ENCODE results near the gene IL21R. TPM values are rescaled to one million over a fixed set of nuclear protein-coding genes. Genes with fewer than 3 reads are reported as not detected.

Gene IL21R
- total RNA-seq, 4 donors from 2014 or later, result 0.15 to 0.58 (median 0.37) TPM

DNA sequence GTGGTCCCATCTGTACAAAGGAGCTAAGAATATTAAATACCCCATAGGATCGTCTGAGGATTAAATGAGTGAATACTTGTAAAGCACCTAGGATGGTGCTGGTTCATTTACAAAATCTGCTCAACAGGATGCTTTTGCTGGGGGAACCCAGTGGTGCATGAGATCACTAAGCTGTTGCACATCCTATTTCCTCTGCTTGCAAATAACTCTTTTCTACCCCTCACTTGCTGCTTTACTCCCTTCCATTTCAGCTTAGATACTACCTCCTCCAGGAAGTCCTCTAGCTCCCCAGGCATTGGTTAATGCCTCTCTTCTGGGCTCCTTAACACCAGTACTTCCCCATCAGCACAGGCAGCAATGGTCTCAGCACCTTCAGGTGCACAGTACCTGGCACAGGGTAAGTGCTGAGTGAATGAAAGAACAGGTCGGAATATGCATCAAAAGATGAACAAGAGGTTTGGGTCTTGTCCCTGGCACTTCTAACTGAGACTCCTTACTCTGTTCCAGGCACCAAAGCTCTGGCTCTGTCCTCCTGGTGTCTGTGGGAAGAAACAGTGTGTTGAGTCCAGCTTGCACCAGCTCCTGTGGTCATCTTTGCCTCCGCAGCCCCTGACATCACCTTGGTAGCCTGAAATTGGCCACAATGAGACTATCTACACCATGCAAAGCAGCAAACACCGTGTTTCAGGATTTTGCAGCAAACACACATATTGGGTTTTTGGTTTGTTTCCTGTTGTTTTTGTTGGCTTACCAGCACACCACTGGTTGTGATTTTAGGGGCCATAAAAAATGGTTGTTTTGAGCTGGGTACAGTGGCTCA is 24.1 kb upstream of the IL21R start:
- intact Hi-C loops (cut with DNase I; ENCODE audit: low total_unique reads), result no loop called here
- no peak overlapping the region for H3K4me3 ChIP-seq (ENCODE audit: low read depth, poor library complexity, severe bottlenecking)
- TF ChIP-seq, protein P1, sequence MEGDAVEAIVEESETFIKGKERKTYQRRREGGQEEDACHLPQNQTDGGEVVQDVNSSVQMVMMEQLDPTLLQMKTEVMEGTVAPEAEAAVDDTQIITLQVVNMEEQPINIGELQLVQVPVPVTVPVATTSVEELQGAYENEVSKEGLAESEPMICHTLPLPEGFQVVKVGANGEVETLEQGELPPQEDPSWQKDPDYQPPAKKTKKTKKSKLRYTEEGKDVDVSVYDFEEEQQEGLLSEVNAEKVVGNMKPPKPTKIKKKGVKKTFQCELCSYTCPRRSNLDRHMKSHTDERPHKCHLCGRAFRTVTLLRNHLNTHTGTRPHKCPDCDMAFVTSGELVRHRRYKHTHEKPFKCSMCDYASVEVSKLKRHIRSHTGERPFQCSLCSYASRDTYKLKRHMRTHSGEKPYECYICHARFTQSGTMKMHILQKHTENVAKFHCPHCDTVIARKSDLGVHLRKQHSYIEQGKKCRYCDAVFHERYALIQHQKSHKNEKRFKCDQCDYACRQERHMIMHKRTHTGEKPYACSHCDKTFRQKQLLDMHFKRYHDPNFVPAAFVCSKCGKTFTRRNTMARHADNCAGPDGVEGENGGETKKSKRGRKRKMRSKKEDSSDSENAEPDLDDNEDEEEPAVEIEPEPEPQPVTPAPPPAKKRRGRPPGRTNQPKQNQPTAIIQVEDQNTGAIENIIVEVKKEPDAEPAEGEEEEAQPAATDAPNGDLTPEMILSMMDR (IDR thresholded peaks at IDR 0.05), result no peak
- TF ChIP-seq POLR2A (IDR thresholded peaks at IDR 0.05), result no peak
- peak in 1 of 2 donors; percentile 66 for DNase-seq (ENCODE audit: low spot score in 2 of 2)
- 59 to 83% methylated on average over 4 of the region's 4 CpGs for WGBS, 2 donors

DNA sequence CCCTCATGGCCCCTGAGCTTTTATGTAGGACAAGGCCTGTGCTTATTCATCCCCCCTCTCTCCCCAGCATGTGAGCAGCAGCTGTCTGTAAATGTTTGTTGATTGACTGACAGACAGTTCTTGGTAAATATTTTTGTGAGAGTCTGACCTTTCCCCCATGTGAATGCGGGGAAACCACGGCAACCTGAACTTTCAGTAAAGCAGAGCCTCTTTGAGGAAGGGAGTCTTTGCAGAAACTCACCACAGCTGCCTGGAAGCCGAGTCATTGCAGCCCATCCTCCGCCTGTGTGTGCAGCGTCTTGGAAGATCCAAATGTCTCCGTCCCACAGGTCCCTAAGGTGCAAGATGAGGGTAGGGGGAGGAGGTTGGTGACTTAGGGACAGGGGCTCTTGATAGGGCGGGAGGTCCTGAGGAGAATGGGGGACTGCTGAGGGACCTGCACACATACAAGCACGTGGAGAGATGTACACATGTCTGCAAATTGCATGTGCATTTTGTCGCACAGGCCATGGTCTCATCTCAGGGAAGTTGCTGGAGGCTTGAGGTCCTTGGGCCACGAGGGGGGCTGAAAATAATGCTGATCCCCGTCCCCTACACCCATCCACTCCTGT is 23.0 kb upstream of the IL21R start:
- intact Hi-C loops (cut with DNase I; ENCODE audit: low total_unique reads), result no loop called here
- no peak overlapping the region for H3K4me3 ChIP-seq (ENCODE audit: low read depth, poor library complexity, severe bottlenecking)
- DNase-seq (ENCODE audit: low spot score in 2 of 2), result peak in 1 of 2 donors; percentile 68
- WGBS, 2 donors, result 64 to 76% methylated on average over 11 of the region's 11 CpGs
- no peak for TF ChIP-seq POLR2A (IDR thresholded peaks at IDR 0.05)
- TF ChIP-seq, protein P1 (IDR thresholded peaks at IDR 0.05), result no peak

DNA sequence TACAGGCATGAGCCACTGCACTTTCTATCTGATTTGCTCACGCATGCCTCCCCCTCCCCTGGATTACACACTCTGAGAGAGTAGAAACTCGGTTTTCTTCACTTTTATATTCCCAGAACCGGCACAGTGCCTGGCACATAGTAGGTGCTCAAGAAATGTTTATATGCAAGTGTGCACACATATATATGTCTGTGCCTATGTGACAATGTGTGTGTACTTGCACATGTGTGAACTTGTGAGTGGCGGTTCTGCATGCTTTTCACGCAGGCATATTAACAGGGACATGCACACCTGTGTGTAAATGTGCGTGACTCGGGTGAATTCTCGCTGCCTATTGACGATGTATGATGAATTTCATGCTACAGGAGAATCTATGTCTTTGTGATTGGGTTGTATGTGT is 22.1 kb upstream of the IL21R start:
- intact Hi-C loops (cut with DNase I; ENCODE audit: low total_unique reads), result no loop called here
- TF ChIP-seq POLR2A (IDR thresholded peaks at IDR 0.05), result no peak
- TF ChIP-seq, protein P1 (IDR thresholded peaks at IDR 0.05), result no peak
- DNase-seq (ENCODE audit: low spot score in 2 of 2), result peak in 1 of 2 donors; percentile 23
- no peak overlapping the region for H3K4me3 ChIP-seq (ENCODE audit: low read depth, poor library complexity, severe bottlenecking)
- WGBS, 2 donors, result 91 to 96% methylated on average over 9 of the region's 9 CpGs

DNA sequence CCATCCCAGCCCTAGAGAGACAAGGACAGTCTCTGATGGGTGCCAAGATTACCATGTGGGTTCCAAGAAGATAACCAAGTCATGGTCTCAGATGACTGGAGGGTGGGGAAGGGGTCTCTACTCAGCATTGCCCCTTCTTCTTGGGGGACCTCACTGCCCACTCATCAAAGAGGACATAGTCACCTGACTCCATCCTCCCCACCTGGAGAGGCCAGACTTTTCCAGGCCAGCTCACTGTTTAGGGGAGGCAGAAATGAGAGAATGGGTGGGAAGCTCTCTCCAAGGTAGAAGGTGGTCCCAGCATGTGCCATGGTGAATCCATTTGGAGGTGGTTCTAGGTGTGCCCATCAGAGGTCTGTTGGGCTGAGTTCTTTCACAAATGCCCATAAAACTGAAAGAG is 20.7 kb upstream of the IL21R start:
- H3K4me3 ChIP-seq (ENCODE audit: low read depth, poor library complexity, severe bottlenecking), result no peak overlapping the region
- DNase-seq (ENCODE audit: low spot score in 2 of 2), result peak in 1 of 2 donors; percentile 18
- TF ChIP-seq, protein P1 (IDR thresholded peaks at IDR 0.05), result no peak
- no peak for TF ChIP-seq POLR2A (IDR thresholded peaks at IDR 0.05)
- intact Hi-C loops (cut with DNase I; ENCODE audit: low total_unique reads), result no loop called here

DNA sequence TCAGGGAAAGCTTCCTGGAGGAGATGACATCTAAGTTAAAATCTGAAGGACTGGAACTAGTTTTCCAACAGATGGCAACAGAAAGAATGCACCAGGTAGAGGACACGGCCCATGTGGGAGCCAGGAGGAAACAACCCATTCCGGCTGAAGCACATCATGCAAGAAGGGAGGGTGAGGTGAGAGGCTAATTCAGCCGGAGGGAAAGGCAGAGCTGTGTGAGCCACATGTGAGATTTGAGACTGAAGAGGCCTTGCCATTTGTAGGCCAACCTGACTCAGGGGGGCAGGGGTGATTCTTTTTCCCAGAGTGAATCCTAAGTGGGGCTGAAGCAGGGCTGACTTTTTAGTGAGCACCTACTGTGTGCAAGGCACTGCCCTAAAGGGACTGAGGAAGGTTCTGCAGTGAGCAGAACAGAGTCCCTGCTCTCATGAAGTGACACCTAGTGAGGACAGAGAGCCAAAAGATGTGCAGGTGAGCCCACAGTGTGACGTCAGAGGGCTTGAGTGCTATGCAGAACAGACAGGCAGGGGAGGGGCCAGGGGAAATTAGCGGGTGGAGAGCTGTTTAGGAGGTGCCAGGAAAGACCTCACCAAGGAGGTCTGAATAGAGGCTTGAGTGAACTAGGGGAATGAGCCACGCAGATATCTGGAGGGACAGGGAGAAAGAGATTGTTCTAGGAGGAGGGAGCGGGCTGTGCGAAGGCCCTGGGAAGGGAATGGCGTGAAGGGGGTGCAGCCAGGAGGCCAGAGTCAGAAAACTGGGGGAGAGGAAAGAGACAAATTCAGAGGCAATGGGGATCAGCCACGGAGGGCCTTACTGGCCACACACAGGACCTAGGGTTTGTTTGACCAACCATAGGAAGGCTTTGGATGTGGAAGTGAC is 19.8 kb upstream of the IL21R start:
- TF ChIP-seq, protein P1 (IDR thresholded peaks at IDR 0.05), result no peak
- no peak for TF ChIP-seq POLR2A (IDR thresholded peaks at IDR 0.05)
- no peak overlapping the region for H3K4me3 ChIP-seq (ENCODE audit: low read depth, poor library complexity, severe bottlenecking)
- peak in 1 of 2 donors; percentile 67 for DNase-seq (ENCODE audit: low spot score in 2 of 2)
- WGBS, 2 donors, result 70 to 71% methylated on average over 10 of the region's 10 CpGs
- intact Hi-C loops (cut with DNase I; ENCODE audit: low total_unique reads), result no loop called here

Data from lower leg skin (tissue), 4 donors.